ENCODE results near the gene MRPS6.
A peak's percentile ranks its signal among the peaks of the same experiment; 100 is the strongest.

Gene MRPS6

DNA sequence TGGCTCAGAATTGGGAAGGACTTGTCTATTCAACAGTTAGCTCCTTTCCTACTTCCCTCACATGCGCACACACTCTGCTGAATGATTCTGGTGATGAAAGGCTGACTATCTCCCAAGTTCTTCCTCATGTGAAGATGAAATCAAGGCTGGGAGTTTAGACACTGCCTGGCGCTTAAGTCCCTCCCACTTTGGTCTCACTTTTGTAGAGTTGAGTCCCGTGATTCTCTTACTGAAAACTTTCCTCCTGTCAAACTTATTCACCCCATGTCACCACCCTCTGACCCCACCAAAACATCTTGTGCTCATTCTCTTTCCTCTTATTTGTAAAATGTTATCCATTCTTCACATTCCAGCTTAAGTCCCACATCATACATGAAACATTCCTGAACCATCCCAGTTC, 8.4 kb upstream of the MRPS6 start:
- Histone ChIP-seq H3K27me3 (ENCODE audit: insufficient read depth, poor library complexity, severe bottlenecking) (no peaks in the 10 kb centered on the region), H3K27ac (replicated peaks) (no peak overlapping the region), H3K4me3 (replicated peaks; ENCODE audit: insufficient read depth, low read length) (no peak overlapping the region)
- no peak for DNase-seq (ENCODE audit: low read depth in 1 of 2, low spot score in 1 of 2)
- no peak for TF ChIP-seq CTCF (IDR thresholded peaks at IDR 0.05; ENCODE audit: insufficient read depth, low read length)
- TF ChIP-seq SPI1 (IDR thresholded peaks at IDR 0.05; ENCODE audit: borderline replicate concordance, low read depth) = no peak
- no peak for TF ChIP-seq GABPA (IDR thresholded peaks at IDR 0.05; ENCODE audit: low read depth)
- TF ChIP-seq, protein P1, sequence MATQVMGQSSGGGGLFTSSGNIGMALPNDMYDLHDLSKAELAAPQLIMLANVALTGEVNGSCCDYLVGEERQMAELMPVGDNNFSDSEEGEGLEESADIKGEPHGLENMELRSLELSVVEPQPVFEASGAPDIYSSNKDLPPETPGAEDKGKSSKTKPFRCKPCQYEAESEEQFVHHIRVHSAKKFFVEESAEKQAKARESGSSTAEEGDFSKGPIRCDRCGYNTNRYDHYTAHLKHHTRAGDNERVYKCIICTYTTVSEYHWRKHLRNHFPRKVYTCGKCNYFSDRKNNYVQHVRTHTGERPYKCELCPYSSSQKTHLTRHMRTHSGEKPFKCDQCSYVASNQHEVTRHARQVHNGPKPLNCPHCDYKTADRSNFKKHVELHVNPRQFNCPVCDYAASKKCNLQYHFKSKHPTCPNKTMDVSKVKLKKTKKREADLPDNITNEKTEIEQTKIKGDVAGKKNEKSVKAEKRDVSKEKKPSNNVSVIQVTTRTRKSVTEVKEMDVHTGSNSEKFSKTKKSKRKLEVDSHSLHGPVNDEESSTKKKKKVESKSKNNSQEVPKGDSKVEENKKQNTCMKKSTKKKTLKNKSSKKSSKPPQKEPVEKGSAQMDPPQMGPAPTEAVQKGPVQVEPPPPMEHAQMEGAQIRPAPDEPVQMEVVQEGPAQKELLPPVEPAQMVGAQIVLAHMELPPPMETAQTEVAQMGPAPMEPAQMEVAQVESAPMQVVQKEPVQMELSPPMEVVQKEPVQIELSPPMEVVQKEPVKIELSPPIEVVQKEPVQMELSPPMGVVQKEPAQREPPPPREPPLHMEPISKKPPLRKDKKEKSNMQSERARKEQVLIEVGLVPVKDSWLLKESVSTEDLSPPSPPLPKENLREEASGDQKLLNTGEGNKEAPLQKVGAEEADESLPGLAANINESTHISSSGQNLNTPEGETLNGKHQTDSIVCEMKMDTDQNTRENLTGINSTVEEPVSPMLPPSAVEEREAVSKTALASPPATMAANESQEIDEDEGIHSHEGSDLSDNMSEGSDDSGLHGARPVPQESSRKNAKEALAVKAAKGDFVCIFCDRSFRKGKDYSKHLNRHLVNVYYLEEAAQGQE (IDR thresholded peaks at IDR 0.05; ENCODE audit: insufficient replicate concordance, low read depth) = no peak
- no peak for TF ChIP-seq POLR2AphosphoS5 (IDR thresholded peaks at IDR 0.05; ENCODE audit: low read depth)

GRCh38 chr21:34071683-34072082, 1.7 kb upstream of the MRPS6 start:
- H3K27ac ChIP-seq (replicated peaks) = no peak overlapping the region

DNA sequence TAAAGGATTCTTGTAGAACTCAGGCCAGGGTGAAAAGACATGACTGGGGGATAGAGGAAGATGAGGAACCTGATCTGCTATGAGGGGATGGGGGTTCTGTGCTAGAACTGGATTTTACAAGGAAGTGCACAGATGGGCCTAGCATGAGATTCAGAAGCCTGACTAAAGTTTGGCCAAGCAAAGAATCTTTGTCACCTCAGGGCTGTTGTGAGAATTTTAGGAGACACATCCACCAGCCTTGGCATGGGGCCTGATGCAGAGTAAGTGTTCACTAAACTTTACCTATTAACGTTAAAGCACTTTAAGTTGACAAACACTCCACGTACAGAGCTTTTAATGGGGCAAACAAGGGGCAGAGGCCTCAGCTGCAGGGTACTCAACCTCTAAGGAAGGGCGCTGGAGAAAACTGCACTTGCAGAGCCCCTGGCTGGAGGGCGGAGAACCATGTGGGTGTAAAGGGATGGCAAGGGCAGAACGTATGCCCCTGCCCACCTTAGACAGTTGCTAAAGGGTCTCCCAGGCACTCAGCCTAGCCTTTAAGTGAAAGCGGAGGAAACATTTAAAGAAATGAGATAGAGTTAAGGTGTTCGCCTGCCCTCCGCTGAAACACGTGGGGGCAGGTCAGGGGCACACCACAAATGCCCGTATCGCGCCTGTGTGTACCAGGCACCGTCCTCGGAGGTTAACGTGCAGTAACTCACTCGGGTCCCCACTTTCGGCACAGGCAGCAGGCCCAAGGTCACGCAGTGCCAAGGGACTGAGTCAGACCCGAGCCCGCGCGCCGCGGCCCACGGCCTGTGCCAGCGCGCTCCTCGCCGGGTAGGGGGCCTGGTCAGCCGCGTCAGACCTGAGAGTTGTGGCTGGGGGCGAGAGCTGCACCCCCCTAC, 990 bp upstream of the MRPS6 start:
- TF ChIP-seq CTCF (IDR thresholded peaks at IDR 0.05; ENCODE audit: insufficient read depth, low read length) (no peak), POLR2AphosphoS5 (IDR thresholded peaks at IDR 0.05; ENCODE audit: low read depth) (no peak), SPI1 (IDR thresholded peaks at IDR 0.05; ENCODE audit: borderline replicate concordance, low read depth) (no peak), GABPA (IDR thresholded peaks at IDR 0.05; ENCODE audit: low read depth) (no peak)
- TF ChIP-seq, protein P1 (IDR thresholded peaks at IDR 0.05; ENCODE audit: insufficient replicate concordance, low read depth) = no peak
- peak overlapping the region; percentile 7 for H3K27ac ChIP-seq (replicated peaks)
- H3K27me3 ChIP-seq (ENCODE audit: insufficient read depth, poor library complexity, severe bottlenecking) = no peaks in the 10 kb centered on the region
- peak overlapping the region; percentile 67 for H3K4me3 ChIP-seq (replicated peaks; ENCODE audit: insufficient read depth, low read length)
- no peak for DNase-seq (ENCODE audit: low read depth in 1 of 2, low spot score in 1 of 2)

More at GRCh38 chr21:34071683-34072082, 1.7 kb upstream of the MRPS6 start:
- DNase-seq (ENCODE audit: low read depth in 1 of 2, low spot score in 1 of 2) = no peak
- Histone ChIP-seq H3K27me3 (ENCODE audit: insufficient read depth, poor library complexity, severe bottlenecking) (no peaks in the 10 kb centered on the region), H3K4me3 (replicated peaks; ENCODE audit: insufficient read depth, low read length) (no peak overlapping the region)
- TF ChIP-seq SPI1 (IDR thresholded peaks at IDR 0.05; ENCODE audit: borderline replicate concordance, low read depth) = no peak
- no peak for TF ChIP-seq CTCF (IDR thresholded peaks at IDR 0.05; ENCODE audit: insufficient read depth, low read length)
- TF ChIP-seq GABPA (IDR thresholded peaks at IDR 0.05; ENCODE audit: low read depth) = no peak
- TF ChIP-seq, protein P1 (IDR thresholded peaks at IDR 0.05; ENCODE audit: insufficient replicate concordance, low read depth) = no peak
- no peak for TF ChIP-seq POLR2AphosphoS5 (IDR thresholded peaks at IDR 0.05; ENCODE audit: low read depth)
